ENCODE measurements around the gene RCSD1. TPM values are rescaled to one million over a fixed set of nuclear protein-coding genes. Genes with fewer than 3 reads are reported as not detected.
A peak's percentile ranks its signal among the peaks of the same experiment; 100 is the strongest.

RCSD1 gene
- total and polyA plus RNA-seq, 2 of the 13 experiments (the other 11 are each of a cell fraction or from before 2014, with no cell fraction given) = not detected

GRCh38 chr1:167678422-167678821, 48.4 kb downstream of the RCSD1 start (continued):
- TF ChIP-seq ZNF558 (CRISPR knock-in tag; IDR thresholded peaks at IDR 0.05; ENCODE audit: borderline replicate concordance) (no peak), ZNF446 (CRISPR knock-in tag; IDR thresholded peaks at IDR 0.05) (no peak)
- TF ChIP-seq, protein P1, sequence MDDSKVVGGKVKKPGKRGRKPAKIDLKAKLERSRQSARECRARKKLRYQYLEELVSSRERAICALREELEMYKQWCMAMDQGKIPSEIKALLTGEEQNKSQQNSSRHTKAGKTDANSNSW (CRISPR knock-in tag; IDR thresholded peaks at IDR 0.05; ENCODE audit: borderline replicate concordance) = no peak
- TF ChIP-seq, protein P2, sequence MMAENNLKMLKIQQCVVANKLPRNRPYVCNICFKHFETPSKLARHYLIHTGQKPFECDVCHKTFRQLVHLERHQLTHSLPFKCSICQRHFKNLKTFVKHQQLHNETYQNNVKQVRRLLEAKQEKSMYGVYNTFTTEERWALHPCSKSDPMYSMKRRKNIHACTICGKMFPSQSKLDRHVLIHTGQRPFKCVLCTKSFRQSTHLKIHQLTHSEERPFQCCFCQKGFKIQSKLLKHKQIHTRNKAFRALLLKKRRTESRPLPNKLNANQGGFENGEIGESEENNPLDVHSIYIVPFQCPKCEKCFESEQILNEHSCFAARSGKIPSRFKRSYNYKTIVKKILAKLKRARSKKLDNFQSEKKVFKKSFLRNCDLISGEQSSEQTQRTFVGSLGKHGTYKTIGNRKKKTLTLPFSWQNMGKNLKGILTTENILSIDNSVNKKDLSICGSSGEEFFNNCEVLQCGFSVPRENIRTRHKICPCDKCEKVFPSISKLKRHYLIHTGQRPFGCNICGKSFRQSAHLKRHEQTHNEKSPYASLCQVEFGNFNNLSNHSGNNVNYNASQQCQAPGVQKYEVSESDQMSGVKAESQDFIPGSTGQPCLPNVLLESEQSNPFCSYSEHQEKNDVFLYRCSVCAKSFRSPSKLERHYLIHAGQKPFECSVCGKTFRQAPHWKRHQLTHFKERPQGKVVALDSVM (CRISPR knock-in tag; IDR thresholded peaks at IDR 0.05) = no peak

GRCh38 chr1:167678838-167679237, 48.8 kb downstream of the RCSD1 start:
- no peak for FAIRE-seq
- BruUV-seq (replicated peaks) = no TSS peak
- ChIA-PET CTCF (ENCODE audit: low intra/inter-chr PET ratio, low total read pairs) (no interaction called here), POLR2A (no interaction called here)
- no peaks in the 10 kb centered on the region for H3K9me3 ChIP-seq (ENCODE audit: low read length)
- peaks cover 15% of the 10 kb centered on the region for H3K4me1 ChIP-seq (ENCODE audit: insufficient read depth, low read length)
- ATAC-seq = no peak
- no peak overlapping the region for H2AFZ ChIP-seq (ENCODE audit: low read length)
- TF ChIP-seq MAFK (conservative IDR thresholded peaks at IDR 0.05 in 1 of 2, IDR thresholded peaks at IDR 0.05 in 1 of 2; ENCODE audit: low read length in 2 of 2) = peak; percentile 32 to 52; a peak in 3 of 4 replicates
- TF ChIP-seq MIER3 (CRISPR knock-in tag; IDR thresholded peaks at IDR 0.05; ENCODE audit: borderline replicate concordance) = no peak
- TF ChIP-seq, protein P1 (CRISPR knock-in tag; IDR thresholded peaks at IDR 0.05; ENCODE audit: borderline replicate concordance) = no peak
- TF ChIP-seq MAFF (IDR thresholded peaks at IDR 0.05; ENCODE audit: low read depth, low read length) = 0 out of 2 replicates have a peak, but pooled peaks have one; percentile 22
- TF ChIP-seq CENPBD1 (CRISPR knock-in tag; IDR thresholded peaks at IDR 0.05; ENCODE audit: borderline replicate concordance, low read depth) = no peak
- no peaks in the 10 kb centered on the region for H3K36me3 ChIP-seq (replicated peaks in 1 of 2; ENCODE audit: control insufficient read depth in 1 of 2, insufficient read depth in 2 of 2, low read length in 2 of 2)
- no peaks in the 10 kb centered on the region for H4K20me1 ChIP-seq (ENCODE audit: insufficient read depth, low read length)
- no peak overlapping the region for H3K4me3 ChIP-seq (replicated peaks in 1 of 3; ENCODE audit: insufficient read depth in 1 of 3, low read depth in 2 of 3, low read length in 3 of 3)
- H3K4me2 ChIP-seq (ENCODE audit: low read depth, low read length) = no peak overlapping the region
- H3K27ac ChIP-seq (ENCODE audit: extremely low read length, insufficient read depth, low read length) = no peak overlapping the region
- WGBS (ENCODE audit: low lambda C conversion rate) = 99% methylated on average over 3 of the region's 3 CpGs
- in situ Hi-C loops (cut with HindIII; ENCODE audit: extremely low pct_ligation_motif_present, low pct_unique_long_range_greater_than_20kb) = no loop called here
- intact Hi-C loops (cut with micrococcal nuclease; ENCODE audit: unreplicated experiment) = no loop called here
- no peak for DNase-seq (ENCODE audit: low spot score)
- peaks cover 0 to 10% of the 10 kb centered on the region in 2 experiments; a peak in 2 of 5 replicates for H3K27me3 ChIP-seq (ENCODE audit: control insufficient read depth in 1 of 2, insufficient read depth in 2 of 2, low read length in 2 of 2)
- H3K79me2 ChIP-seq (ENCODE audit: insufficient read depth, low read length) = no peaks in the 10 kb centered on the region
- no peak overlapping the region for H3K9ac ChIP-seq (ENCODE audit: insufficient read depth, low read depth, low read length)
